HUES48 (cell line): ENCODE data around the gene GAK.

Source experiments
- H3K27ac ChIP-seq: one replicate; pipeline ENCODE4 v1.7.0; 2013; ENCODE audit warnings: low read depth, low read length, inconsistent platforms
- H3K27me3 ChIP-seq: 2 replicates; pipeline ENCODE4 v1.6.1; 2013; ENCODE audit warnings: mild to moderate bottlenecking, low read length; ENCODE audit not compliant: control insufficient read depth, insufficient read depth
- H3K36me3 ChIP-seq: 2 replicates; pipeline ENCODE4 v1.6.1; 2013; ENCODE audit warnings: low read length; ENCODE audit not compliant: control insufficient read depth, insufficient read depth
- H3K4me1 ChIP-seq: 2 replicates; pipeline ENCODE4 v1.6.1; 2013; ENCODE audit warnings: mild to moderate bottlenecking, low read length; ENCODE audit not compliant: control insufficient read depth, insufficient read depth
- H3K4me3 ChIP-seq: 2 replicates; pipeline ENCODE4 v1.5.1; 2013; ENCODE audit warnings: mild to moderate bottlenecking, low read depth, low read length
- H3K9ac ChIP-seq: 2 replicates; pipeline ENCODE4 v1.6.1; 2013; ENCODE audit warnings: mild to moderate bottlenecking, low read depth, low read length, moderate library complexity
- H3K9me3 ChIP-seq: 2 replicates; pipeline ENCODE4 v1.6.1; 2013; ENCODE audit warnings: low read length; ENCODE audit not compliant: control insufficient read depth, insufficient read depth

The GAK gene

GRCh38 chr4:956531-957230 is 24.6 kb upstream of the GAK start:
- Histone ChIP-seq H3K4me1 (no peaks in the 10 kb centered on the region), H3K27me3 (no peaks in the 10 kb centered on the region), H3K4me3 (no peak overlapping the region), H3K9ac (no peak overlapping the region), H3K36me3 (peaks cover 3% of the 10 kb centered on the region; the same call in 1 of the 2 replicates), H3K9me3 (no peaks in the 10 kb centered on the region), H3K27ac (no peak overlapping the region)

GRCh38 chr4:955931-956381 is 23.8 kb upstream of the GAK start:
- H3K9ac ChIP-seq = no peak overlapping the region
- H3K27me3 ChIP-seq = no peaks in the 10 kb centered on the region
- H3K27ac ChIP-seq = no peak overlapping the region
- H3K9me3 ChIP-seq = no peaks in the 10 kb centered on the region
- no peak overlapping the region for H3K4me3 ChIP-seq
- peaks cover 3% of the 10 kb centered on the region; the same call in 1 of the 2 replicates for H3K36me3 ChIP-seq
- no peaks in the 10 kb centered on the region for H3K4me1 ChIP-seq

GRCh38 chr4:955161-955921 is 23.2 kb upstream of the GAK start:
- Histone ChIP-seq H3K4me3 (no peak overlapping the region), H3K36me3 (peaks cover 3% of the 10 kb centered on the region; the same call in 1 of the 2 replicates), H3K27me3 (no peaks in the 10 kb centered on the region), H3K4me1 (no peaks in the 10 kb centered on the region), H3K9me3 (no peaks in the 10 kb centered on the region), H3K27ac (no peak overlapping the region), H3K9ac (no peak overlapping the region)

GRCh38 chr4:954211-955020 is 22.3 kb upstream of the GAK start:
- Histone ChIP-seq H3K9ac (no peak overlapping the region), H3K4me3 (no peak overlapping the region)

GRCh38 chr4:953574-953915 is 21.4 kb upstream of the GAK start:
- no peak overlapping the region for H3K4me3 ChIP-seq

More at GRCh38 chr4:954211-955020, 22.3 kb upstream of the GAK start:
- no peak overlapping the region for H3K27ac ChIP-seq
- no peaks in the 10 kb centered on the region for H3K9me3 ChIP-seq
- no peaks in the 10 kb centered on the region for H3K27me3 ChIP-seq
- no peaks in the 10 kb centered on the region for H3K4me1 ChIP-seq
- H3K36me3 ChIP-seq = no peaks in the 10 kb centered on the region

GRCh38 chr4:952881-953573 is 20.9 kb upstream of the GAK start:
- H3K4me1 ChIP-seq = no peaks in the 10 kb centered on the region
- no peaks in the 10 kb centered on the region for H3K9me3 ChIP-seq
- no peaks in the 10 kb centered on the region for H3K36me3 ChIP-seq
- H3K9ac ChIP-seq = no peak overlapping the region
- no peak overlapping the region for H3K27ac ChIP-seq
- no peaks in the 10 kb centered on the region for H3K27me3 ChIP-seq
- H3K4me3 ChIP-seq = no peak overlapping the region

More at GRCh38 chr4:953574-953915, 21.4 kb upstream of the GAK start:
- Histone ChIP-seq H3K27ac (no peak overlapping the region), H3K9me3 (no peaks in the 10 kb centered on the region), H3K9ac (no peak overlapping the region), H3K4me1 (no peaks in the 10 kb centered on the region), H3K27me3 (no peaks in the 10 kb centered on the region), H3K36me3 (no peaks in the 10 kb centered on the region)

- Histone ChIP-seq H3K36me3 (no peaks in the 10 kb centered on the region), H3K27me3 (no peaks in the 10 kb centered on the region), H3K9ac (no peak overlapping the region), H3K4me1 (no peaks in the 10 kb centered on the region), H3K27ac (no peak overlapping the region), H3K4me3 (no peak overlapping the region), H3K9me3 (no peaks in the 10 kb centered on the region)
Measured at GRCh38 chr4:951594-952468, 19.7 kb upstream of the GAK start.

GRCh38 chr4:951186-951585 is 19.1 kb upstream of the GAK start:
- H3K27me3 ChIP-seq = no peaks in the 10 kb centered on the region
- H3K4me1 ChIP-seq = no peaks in the 10 kb centered on the region
- no peak overlapping the region for H3K4me3 ChIP-seq
- no peak overlapping the region for H3K9ac ChIP-seq
- H3K27ac ChIP-seq = no peak overlapping the region
- H3K9me3 ChIP-seq = no peaks in the 10 kb centered on the region
- H3K36me3 ChIP-seq = no peaks in the 10 kb centered on the region

GRCh38 chr4:950136-951020 is 18.3 kb upstream of the GAK start:
- H3K4me1 ChIP-seq = peaks cover 4% of the 10 kb centered on the region; the same call in 1 of the 2 replicates
- no peaks in the 10 kb centered on the region for H3K9me3 ChIP-seq
- no peaks in the 10 kb centered on the region for H3K36me3 ChIP-seq
- H3K27ac ChIP-seq = no peak overlapping the region
- no peak overlapping the region for H3K9ac ChIP-seq
- no peak overlapping the region for H3K4me3 ChIP-seq
- H3K27me3 ChIP-seq = no peaks in the 10 kb centered on the region
